Measurements from ENCODE around the gene MLLT3. TPM values are rescaled to one million over a fixed set of nuclear protein-coding genes. Genes with fewer than 3 reads are reported as not detected.

MLLT3 gene
- total RNA-seq, 1 donor from 2014 or later, result 39.1 TPM

DNA sequence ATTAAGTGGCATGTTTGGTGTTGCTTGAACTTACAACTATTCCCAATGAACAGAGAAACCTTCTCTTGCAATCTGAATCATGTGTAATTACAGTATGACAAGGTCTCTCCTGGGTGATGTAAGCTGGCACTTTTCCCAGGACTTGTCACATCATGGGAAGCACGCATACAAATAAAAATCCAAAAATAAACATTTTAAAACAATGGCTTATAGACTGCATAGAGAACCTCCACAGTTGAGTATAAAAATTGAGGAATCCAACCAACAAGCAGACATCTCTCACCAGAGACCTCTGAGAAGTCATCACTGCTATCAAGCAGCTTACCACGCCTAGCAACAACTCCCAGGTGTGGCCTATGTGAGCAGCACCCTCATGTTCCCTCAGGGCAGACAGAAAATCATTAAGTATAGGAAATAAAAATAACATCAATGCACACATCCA lies 3.9 kb downstream of the MLLT3 start:
- peaks cover 7% of the 10 kb centered on the region for H3K4me1 ChIP-seq
- DNase-seq (ENCODE audit: low spot score), result no peak
- Mint-ChIP-seq H3K9me3 (no peaks in the 10 kb centered on the region), H3K27ac (no peak overlapping the region), H3K4me3 (peak overlapping the region; percentile 57), H3K4me1 (peaks cover 20% of the 10 kb centered on the region), H3K36me3 (peaks cover 3% of the 10 kb centered on the region), H3K27me3 (ENCODE audit: insufficient read depth, low read depth) (peaks cover 4% of the 10 kb centered on the region)
- H3K4me3 ChIP-seq, result no peak overlapping the region
- no peak for TF ChIP-seq EZH2 (IDR thresholded peaks at IDR 0.05)
- TF ChIP-seq EZH2phosphoT487 (IDR thresholded peaks at IDR 0.05), result no peak
- TF ChIP-seq, protein P1, sequence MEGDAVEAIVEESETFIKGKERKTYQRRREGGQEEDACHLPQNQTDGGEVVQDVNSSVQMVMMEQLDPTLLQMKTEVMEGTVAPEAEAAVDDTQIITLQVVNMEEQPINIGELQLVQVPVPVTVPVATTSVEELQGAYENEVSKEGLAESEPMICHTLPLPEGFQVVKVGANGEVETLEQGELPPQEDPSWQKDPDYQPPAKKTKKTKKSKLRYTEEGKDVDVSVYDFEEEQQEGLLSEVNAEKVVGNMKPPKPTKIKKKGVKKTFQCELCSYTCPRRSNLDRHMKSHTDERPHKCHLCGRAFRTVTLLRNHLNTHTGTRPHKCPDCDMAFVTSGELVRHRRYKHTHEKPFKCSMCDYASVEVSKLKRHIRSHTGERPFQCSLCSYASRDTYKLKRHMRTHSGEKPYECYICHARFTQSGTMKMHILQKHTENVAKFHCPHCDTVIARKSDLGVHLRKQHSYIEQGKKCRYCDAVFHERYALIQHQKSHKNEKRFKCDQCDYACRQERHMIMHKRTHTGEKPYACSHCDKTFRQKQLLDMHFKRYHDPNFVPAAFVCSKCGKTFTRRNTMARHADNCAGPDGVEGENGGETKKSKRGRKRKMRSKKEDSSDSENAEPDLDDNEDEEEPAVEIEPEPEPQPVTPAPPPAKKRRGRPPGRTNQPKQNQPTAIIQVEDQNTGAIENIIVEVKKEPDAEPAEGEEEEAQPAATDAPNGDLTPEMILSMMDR (IDR thresholded peaks at IDR 0.05), result no peak
- H2AFZ ChIP-seq (replicated peaks), result no peak overlapping the region
- peaks cover 47% of the 10 kb centered on the region for H3K27me3 ChIP-seq
- no peaks in the 10 kb centered on the region for H3K9me3 ChIP-seq (ENCODE audit: low read depth)
- peaks cover 16% of the 10 kb centered on the region for H3F3A ChIP-seq (ENCODE audit: low read depth)
- no peak overlapping the region for H3K9ac ChIP-seq
- no peak overlapping the region for H3K4me2 ChIP-seq
- no peaks in the 10 kb centered on the region for H3K36me3 ChIP-seq
- H3K79me2 ChIP-seq (ENCODE audit: low read depth), result no peaks in the 10 kb centered on the region
- H4K20me1 ChIP-seq (ENCODE audit: low read depth), result peaks cover 28% of the 10 kb centered on the region
- no peak overlapping the region for H3K27ac ChIP-seq

DNA sequence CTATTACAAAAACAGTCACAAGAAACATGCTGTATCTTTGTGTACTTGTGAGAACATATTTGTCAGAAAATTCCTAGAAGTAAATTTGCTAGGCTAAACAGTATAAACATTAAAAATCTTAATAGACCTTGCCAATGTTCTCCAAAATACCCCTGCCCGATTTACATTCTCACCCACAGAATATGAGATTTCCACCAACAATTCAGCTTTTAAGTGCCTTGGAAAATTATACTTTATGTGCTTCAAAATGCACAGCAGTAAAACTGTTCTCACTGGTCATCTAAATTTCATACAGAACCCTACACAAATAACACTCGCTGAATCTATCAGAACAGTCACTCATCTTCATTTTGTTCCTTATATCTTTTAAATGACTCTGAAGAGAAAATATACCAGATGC lies 5.5 kb downstream of the MLLT3 start:
- Mint-ChIP-seq H3K4me3 (no peak overlapping the region), H3K9me3 (no peaks in the 10 kb centered on the region), H3K36me3 (peaks cover 3% of the 10 kb centered on the region), H3K27ac (no peak overlapping the region), H3K4me1 (peaks cover 18% of the 10 kb centered on the region), H3K27me3 (ENCODE audit: insufficient read depth, low read depth) (peaks cover 4% of the 10 kb centered on the region)
- no peak overlapping the region for H2AFZ ChIP-seq (replicated peaks)
- H3K36me3 ChIP-seq, result no peaks in the 10 kb centered on the region
- H3K9ac ChIP-seq, result no peak overlapping the region
- H3K79me2 ChIP-seq (ENCODE audit: low read depth), result no peaks in the 10 kb centered on the region
- peaks cover 39% of the 10 kb centered on the region for H3K27me3 ChIP-seq
- H4K20me1 ChIP-seq (ENCODE audit: low read depth), result peaks cover 34% of the 10 kb centered on the region
- H3K4me2 ChIP-seq, result no peak overlapping the region
- H3K4me1 ChIP-seq, result peaks cover 6% of the 10 kb centered on the region
- no peak overlapping the region for H3K27ac ChIP-seq
- no peak overlapping the region for H3K4me3 ChIP-seq
- H3K9me3 ChIP-seq (ENCODE audit: low read depth), result no peaks in the 10 kb centered on the region
- DNase-seq (ENCODE audit: low spot score), result no peak
- TF ChIP-seq EZH2phosphoT487 (IDR thresholded peaks at IDR 0.05) (no peak), EZH2 (IDR thresholded peaks at IDR 0.05) (no peak)
- TF ChIP-seq, protein P1 (IDR thresholded peaks at IDR 0.05), result no peak
- H3F3A ChIP-seq (ENCODE audit: low read depth), result peaks cover 12% of the 10 kb centered on the region

DNA sequence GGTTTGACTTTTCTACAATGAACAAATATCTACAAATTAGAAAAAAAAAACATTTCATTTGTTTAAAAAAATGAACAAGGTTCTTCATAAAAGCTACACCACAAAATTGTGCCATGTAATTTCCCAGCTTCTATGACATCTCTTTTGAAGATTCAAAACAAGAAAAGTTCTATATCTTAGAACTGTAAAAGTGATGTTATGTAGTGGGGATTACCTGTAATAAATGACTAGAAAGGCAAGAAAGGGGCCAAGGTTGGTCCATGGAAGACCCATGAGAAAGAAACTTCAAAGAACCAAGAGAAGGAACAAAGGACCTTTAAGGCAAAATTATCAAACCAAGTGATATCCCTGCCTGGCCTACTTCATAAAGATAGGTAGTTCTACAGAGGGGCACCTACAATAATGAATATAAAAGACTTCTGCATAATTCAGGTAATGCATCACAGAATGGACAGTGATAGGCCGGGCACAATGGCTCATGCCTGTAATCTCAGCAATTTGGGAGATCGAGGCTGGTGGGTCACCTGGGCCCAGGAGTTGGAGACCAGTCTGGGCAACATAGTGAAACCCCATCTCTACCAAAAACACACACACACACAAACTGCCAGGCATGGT lies 7.6 kb downstream of the MLLT3 start:
- peaks cover 1% of the 10 kb centered on the region for H3K27me3 Mint-ChIP-seq (ENCODE audit: insufficient read depth, low read depth)
- H3K4me1 Mint-ChIP-seq, result peaks cover 12% of the 10 kb centered on the region
- Histone ChIP-seq H3K4me1 (peaks cover 4% of the 10 kb centered on the region), H3K27me3 (peaks cover 18% of the 10 kb centered on the region), H3K4me2 (no peak overlapping the region), H3K79me2 (ENCODE audit: low read depth) (no peaks in the 10 kb centered on the region), H3K9me3 (ENCODE audit: low read depth) (no peaks in the 10 kb centered on the region), H3K27ac (no peak overlapping the region), H3K4me3 (no peak overlapping the region), H4K20me1 (ENCODE audit: low read depth) (peaks cover 32% of the 10 kb centered on the region), H3K9ac (no peak overlapping the region), H2AFZ (replicated peaks) (no peak overlapping the region), H3F3A (ENCODE audit: low read depth) (peaks cover 13% of the 10 kb centered on the region), H3K36me3 (no peaks in the 10 kb centered on the region)
- peaks cover 4% of the 10 kb centered on the region for H3K36me3 Mint-ChIP-seq
- H3K27ac Mint-ChIP-seq, result no peak overlapping the region
- DNase-seq (ENCODE audit: low spot score), result no peak
- TF ChIP-seq, protein P1 (IDR thresholded peaks at IDR 0.05), result no peak
- no peak for TF ChIP-seq EZH2phosphoT487 (IDR thresholded peaks at IDR 0.05)
- TF ChIP-seq EZH2 (IDR thresholded peaks at IDR 0.05), result no peak
- H3K9me3 Mint-ChIP-seq, result no peaks in the 10 kb centered on the region
- H3K4me3 Mint-ChIP-seq, result no peak overlapping the region
